Endothelial cell of hepatic sinusoid (primary cell): ENCODE measurements around the gene FAM3A.

Experiments used
- in situ Hi-C: cut with HindIII; loops from 2 replicates; pipeline ENCODE4 v1.10.0; 2017; ENCODE audit warnings: low sequenced_read_pairs

Gene FAM3A

DNA sequence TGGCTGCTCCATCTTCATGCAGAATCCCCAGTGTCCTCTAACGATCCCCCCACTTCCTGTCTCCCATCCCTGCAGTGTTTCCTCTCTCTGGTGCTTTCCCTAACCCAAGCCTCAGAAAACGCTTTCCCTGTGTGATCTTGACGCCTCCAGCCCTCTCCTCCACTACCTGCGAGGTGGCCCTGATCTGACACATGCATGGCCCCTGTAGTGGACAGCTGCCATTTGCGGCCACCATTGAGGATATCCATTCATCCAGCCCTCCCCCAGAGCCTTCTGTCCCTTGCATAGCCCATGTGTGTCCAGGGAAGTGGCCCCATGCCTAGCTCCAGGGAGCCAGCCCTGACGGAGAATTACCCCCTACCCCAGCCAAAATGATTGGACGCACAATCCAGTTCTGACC, 32.7 kb downstream of the FAM3A start:
- in situ Hi-C loops = no loop called here

DNA sequence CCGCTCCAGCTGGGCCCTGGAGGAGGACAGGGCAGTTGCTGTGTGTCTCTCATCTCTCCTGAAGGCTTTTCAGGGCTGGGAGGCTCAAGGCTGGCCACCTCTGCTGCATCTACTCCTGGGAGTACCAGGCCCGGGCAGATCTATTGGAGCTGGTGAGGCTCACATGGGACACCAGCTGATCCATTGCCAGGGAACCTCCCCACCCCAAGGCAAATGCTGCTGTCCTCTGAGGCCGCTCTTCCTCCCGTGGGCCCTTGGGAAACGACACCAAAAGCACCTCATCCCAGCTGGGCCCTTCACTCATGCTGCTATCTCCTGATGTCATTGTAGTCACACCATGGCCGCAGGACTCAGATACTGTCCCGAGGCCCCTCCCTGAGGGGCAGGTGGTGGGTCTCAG, 33.2 kb downstream of the FAM3A start:
- in situ Hi-C loops = no loop called here

- in situ Hi-C loops = no loop called here
Observed at GRCh38 chrX:154481911-154482601, 34.0 kb downstream of the FAM3A start.

GRCh38 chrX:154481195-154481594, 34.8 kb downstream of the FAM3A start:
- in situ Hi-C loops = no loop called here

DNA sequence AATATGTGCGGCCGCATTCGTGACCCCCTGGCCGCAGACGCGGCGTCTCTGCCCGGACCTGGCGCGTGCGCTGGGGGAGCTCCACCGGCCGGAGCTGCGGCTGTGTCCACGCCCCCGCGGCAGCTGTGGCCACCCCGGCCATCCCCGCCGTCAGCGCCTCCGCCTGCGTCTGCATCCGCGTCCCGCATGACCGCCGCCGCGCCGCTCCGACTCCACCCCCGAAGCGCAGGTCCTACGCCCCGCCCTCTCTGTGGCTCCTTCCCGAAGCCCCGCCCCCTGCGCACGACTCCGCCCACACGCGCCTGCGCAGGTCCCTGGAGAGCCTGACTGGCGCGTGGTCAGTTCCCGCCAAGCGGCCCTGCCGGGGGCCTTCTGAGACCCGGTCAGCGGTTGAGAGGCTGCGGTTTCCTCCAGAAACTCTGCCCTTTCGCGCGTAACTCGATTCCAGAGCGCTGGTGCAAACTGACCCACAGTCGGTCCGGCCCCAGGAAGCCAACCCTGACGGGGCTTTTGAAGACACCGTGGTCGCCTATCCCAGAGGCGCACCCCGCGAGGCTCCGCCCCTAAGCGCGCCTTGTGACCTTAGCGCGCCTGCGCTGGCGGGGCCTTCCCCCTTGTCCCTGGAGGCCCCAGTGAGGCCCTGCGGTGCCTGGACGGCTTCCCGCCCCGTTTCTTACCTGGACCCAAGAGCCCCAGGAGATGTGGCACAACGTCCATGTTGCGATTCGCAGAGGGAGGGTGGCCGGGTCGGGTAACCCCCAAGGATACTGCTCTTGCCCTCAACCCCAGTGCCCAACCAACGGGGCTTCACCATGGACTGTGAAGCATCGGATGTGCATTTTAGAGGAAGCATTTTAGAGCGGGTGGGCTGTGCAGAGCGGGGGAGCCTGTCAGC, 37.1 kb downstream of the FAM3A start, which contains the start of gene LAGE3:
LAGE3 (minus strand) TSS at position 554 of the 895 bp plus-strand sequence; CDS start at position 188, 366 bp downstream.
- in situ Hi-C loops = no loop called here

GRCh38 chrX:154477891-154478477, 38.0 kb downstream of the FAM3A start:
- in situ Hi-C loops = no loop called here

- in situ Hi-C loops = no loop called here
Observed at GRCh38 chrX:154476821-154477220, 39.2 kb downstream of the FAM3A start.

DNA sequence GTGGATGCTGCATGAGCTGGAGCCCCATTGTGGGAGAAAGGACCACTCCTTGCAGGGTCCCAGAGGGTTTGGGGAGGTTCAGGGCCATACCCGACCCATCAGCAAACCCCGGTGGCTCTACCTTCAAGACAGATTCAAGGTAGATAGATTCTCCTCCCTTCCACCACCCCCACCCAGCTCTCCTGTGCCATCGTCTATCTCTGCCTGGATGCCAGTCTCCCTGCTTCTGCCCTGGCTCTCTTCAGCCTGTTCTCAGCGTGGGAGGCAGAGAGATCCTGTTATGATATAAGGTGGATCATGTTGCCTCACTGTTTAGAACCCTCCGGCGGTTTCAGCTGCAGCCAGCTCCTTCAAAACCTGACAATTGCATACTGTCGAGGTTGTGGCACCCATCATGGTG, 42.3 kb downstream of the FAM3A start:
- in situ Hi-C loops = no loop called here

GRCh38 chrX:154472685-154473632, 43.1 kb downstream of the FAM3A start:
- in situ Hi-C loops = no loop called here

DNA sequence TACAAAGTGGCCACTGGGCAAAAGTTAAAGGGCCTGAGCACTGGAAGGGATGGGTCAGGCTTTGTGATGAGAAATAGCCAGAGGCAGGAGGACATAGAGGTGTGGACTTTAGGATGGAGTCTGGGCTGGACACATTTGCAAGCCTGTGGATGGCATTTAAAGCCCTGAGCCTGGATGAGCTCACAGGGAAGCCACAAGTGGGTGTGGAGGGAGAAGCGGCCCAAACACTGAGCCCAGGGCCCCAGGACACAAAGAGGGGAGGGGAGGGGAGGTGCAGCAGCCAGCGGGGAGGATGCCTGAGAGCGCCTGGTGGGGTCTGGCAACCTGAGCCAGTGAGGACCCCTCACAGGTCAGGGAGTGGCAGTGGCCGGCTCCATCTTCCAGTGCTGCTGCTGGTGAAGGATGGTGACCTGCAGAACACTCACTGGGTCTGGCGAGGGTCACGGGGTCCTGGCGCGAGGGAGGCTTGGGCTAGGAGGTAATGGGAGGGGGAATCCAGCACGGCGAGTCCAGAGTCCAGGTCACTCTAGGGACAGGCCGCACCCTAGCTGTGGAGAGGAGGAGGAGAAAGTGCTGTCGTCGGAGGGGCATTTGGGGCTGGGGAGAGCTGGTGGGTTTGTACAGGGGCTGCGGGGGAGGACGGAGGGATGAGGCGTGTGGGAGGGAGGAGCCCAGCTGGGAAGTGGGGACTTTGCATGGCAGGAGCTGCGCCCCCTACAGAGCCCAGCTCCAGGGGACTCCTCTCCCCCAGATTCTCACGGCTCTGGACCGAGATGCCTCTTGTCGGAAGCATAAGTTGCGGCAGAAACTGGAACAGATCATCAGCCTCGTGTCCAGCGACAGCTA, 44.0 kb downstream of the FAM3A start:
- in situ Hi-C loops = no loop called here

- in situ Hi-C loops = no loop called here
Observed at GRCh38 chrX:154470914-154471568, 45.0 kb downstream of the FAM3A start.

GRCh38 chrX:154470434-154470833, 45.6 kb downstream of the FAM3A start:
- in situ Hi-C loops = no loop called here

DNA sequence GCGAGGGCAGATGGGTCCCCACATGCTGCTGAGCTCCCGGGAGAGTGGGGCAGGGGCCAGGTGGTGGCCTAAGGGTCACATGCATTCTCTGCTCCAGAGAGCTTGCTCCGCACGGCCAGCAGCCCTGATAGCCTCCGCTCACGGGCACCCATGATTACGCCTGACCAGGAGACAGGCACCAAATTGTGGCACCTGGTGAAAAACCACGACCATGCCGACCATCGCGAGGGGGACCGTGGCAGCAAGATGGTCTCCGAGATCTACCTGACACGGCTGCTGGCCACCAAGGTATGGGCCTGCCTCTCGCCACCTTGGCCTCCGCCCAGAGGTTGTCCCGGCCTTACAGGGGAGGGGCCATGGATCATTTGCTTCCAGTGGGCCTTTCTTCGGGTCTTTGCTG, 46.2 kb downstream of the FAM3A start:
- in situ Hi-C loops = no loop called here

GRCh38 chrX:154469114-154469513, 46.9 kb downstream of the FAM3A start:
- in situ Hi-C loops = no loop called here

DNA sequence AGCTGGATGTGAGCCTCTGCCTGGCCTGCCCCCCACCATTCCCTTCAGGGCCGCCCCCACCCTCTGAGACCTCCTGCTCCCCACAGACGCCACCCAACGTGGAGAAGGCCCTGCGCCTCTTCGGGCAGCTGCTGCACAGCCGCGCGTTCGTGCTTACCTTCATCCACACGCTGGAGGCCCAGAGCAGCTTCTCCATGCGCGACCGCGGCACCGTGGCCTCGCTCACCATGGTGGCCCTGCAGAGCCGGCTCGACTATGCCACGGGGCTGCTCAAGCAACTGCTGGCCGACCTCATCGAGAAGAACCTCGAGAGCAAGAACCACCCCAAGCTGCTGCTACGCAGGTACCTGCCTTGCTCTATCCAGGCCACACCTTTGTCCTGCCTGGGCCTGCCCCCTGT, 47.8 kb downstream of the FAM3A start:
- in situ Hi-C loops = no loop called here

DNA sequence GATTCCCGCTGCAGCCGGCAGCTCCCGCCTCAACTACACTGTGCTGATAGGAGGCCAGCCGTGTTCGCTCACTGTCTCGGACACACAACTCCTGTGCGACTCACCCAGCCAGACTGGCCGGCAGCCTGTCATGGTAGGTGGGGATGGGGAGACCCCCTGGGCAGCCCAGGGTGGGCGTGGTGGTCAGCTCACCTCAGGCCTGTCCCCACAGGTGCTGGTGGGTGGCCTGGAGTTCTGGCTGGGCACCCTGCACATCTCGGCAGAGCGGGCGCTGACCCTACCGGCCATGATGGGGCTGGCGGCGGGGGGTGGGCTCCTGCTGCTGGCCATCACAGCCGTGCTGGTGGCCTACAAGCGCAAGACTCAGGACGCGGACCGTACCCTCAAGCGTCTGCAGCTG, 48.5 kb downstream of the FAM3A start:
- in situ Hi-C loops = no loop called here

- in situ Hi-C loops = no loop called here
Observed at GRCh38 chrX:154466907-154467306, 49.1 kb downstream of the FAM3A start.

GRCh38 chrX:154466036-154466435, 50.0 kb downstream of the FAM3A start:
- in situ Hi-C loops = no loop called here

DNA sequence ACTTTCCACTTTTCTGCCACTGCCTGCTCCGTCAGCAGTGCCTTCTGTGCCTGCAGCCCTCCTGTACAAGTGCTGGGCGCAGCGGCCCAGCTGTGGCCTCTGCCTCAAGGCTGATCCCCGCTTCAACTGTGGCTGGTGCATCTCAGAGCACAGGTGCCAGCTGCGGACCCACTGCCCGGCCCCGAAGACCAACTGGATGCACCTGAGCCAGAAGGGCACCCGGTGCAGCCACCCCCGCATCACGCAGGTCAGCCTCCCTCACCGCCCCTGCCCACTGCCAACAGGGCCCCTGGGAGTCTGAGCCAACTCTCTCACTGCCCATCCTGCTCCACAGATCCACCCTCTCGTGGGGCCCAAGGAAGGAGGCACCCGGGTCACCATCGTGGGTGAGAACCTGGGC, 50.4 kb downstream of the FAM3A start:
- in situ Hi-C loops = no loop called here
